Thyroid gland (tissue), 4 donors: ENCODE measurements around the gene PNPLA1. TPM values are rescaled to one million over a fixed set of nuclear protein-coding genes. Genes with fewer than 3 reads are reported as not detected.

Experiments used
- DNase-seq, 2 donors: peaks; one replicate each; pipeline ENCODE4 v3.0.0-alpha.2; 2019
- H3K27ac ChIP-seq, 3 donors: fragments of 200-600 bp; sonication (generic); 1 replicate in 2 of 3; 2 replicates in 1 of 3; pipeline ENCODE4 v1.5.1; 2016 to 2019; ENCODE audit warnings: mild to moderate bottlenecking in 1 of 3, moderate library complexity in 1 of 3
- H3K27me3 ChIP-seq: fragments of 200-600 bp; sonication (generic); one replicate; pipeline ENCODE4 v1.5.1; 2019
- H3K36me3 ChIP-seq, 2 donors: fragments of 200-600 bp; sonication (generic); one replicate each; pipeline ENCODE4 v1.5.1; 2016 to 2019
- H3K4me1 ChIP-seq, 2 donors: fragments of 200-600 bp; sonication (generic); one replicate each; pipeline ENCODE4 v1.5.1; 2017 to 2019
- H3K4me3 ChIP-seq, 3 donors: fragments of 200-600 bp; sonication (generic); replicated peaks in 1 of 3; 1 replicate in 2 of 3; 2 replicates in 1 of 3; pipeline ENCODE4 v1.5.1; 2016; ENCODE audit warnings: mild to moderate bottlenecking in 1 of 3
- H3K9me3 ChIP-seq: fragments of 200-600 bp; sonication (generic); one replicate; pipeline ENCODE4 v1.5.1; 2017
- POLR2A ChIP-seq, 2 donors: fragments of 450-650 bp; IDR thresholded peaks; one replicate each; pipeline ENCODE4 v1.6.1; 2017; ENCODE audit warnings: antibody characterized with exemption in 2 of 2, mild to moderate bottlenecking in 2 of 2, moderate library complexity in 1 of 2
- WGBS, 2 donors: methylation state at CpG; one replicate each; pipeline ENCODE4 v1.1.5; 2017; 5-methylcytosine and 5-hydroxymethylcytosine counted together
- intact Hi-C: fragments of 100-400 bp; cut with DNase I; formaldehyde crosslinking; loops from one replicate; pipeline ENCODE4 v1.15.1; 2023
- total RNA-seq, 4 donors: library from RNA; depleted of rRNA; stranded (reverse); fragments of >200 nt; gene quantifications; one replicate each; pipeline ENCODE4 v1.2.3, GENCODE V29; 2016
- TF ChIP-seq, protein P1 (sequence below), 6 experiments: fragments of 200-600 bp in 3 of 6; fragments of 450-650 bp in 3 of 6; sonication (generic) in 3 of 6; IDR thresholded peaks; one replicate each; pipeline ENCODE4 v1.5.1; 2016 to 2019; ENCODE audit warnings: antibody characterized with exemption in 6 of 6, mild to moderate bottlenecking in 2 of 6, inconsistent platforms in 1 of 6, moderate library complexity in 1 of 6

Gene PNPLA1
- total RNA-seq, 4 donors from 2014 or later: 0.11 TPM; not detected in 3

DNA sequence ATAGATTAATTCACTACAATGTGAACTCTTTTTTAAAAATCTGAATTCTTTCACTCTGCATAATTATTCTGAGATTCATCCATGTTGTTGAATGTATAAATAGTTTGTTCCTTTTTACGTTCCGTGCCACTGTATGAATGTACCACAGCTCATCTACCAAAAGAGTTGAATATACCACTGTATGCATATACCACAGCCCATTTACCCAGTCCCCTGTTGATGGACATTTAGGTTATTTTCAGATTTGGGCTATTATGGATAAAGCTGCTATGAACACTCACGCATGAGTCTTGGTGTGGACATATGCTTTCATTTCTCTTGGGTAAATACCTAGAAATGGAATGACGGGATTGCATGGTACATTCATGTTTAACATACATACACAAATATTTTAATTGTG lies 28.2 kb downstream of the PNPLA1 start:
- no peak for DNase-seq
- 93 to 95% methylated on average over 4 of the region's 4 CpGs for WGBS, 2 donors
- H3K27me3 ChIP-seq: no peaks in the 10 kb centered on the region
- no peak overlapping the region for H3K4me3 ChIP-seq
- TF ChIP-seq, protein P1, sequence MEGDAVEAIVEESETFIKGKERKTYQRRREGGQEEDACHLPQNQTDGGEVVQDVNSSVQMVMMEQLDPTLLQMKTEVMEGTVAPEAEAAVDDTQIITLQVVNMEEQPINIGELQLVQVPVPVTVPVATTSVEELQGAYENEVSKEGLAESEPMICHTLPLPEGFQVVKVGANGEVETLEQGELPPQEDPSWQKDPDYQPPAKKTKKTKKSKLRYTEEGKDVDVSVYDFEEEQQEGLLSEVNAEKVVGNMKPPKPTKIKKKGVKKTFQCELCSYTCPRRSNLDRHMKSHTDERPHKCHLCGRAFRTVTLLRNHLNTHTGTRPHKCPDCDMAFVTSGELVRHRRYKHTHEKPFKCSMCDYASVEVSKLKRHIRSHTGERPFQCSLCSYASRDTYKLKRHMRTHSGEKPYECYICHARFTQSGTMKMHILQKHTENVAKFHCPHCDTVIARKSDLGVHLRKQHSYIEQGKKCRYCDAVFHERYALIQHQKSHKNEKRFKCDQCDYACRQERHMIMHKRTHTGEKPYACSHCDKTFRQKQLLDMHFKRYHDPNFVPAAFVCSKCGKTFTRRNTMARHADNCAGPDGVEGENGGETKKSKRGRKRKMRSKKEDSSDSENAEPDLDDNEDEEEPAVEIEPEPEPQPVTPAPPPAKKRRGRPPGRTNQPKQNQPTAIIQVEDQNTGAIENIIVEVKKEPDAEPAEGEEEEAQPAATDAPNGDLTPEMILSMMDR (IDR thresholded peaks at IDR 0.05): no peak
- peaks cover 17 to 26% of the 10 kb centered on the region in 2 donors for H3K4me1 ChIP-seq
- H3K9me3 ChIP-seq: no peaks in the 10 kb centered on the region
- H3K36me3 ChIP-seq: no peaks in the 10 kb centered on the region
- H3K27ac ChIP-seq: no peak overlapping the region
- intact Hi-C loops: no loop called here

DNA sequence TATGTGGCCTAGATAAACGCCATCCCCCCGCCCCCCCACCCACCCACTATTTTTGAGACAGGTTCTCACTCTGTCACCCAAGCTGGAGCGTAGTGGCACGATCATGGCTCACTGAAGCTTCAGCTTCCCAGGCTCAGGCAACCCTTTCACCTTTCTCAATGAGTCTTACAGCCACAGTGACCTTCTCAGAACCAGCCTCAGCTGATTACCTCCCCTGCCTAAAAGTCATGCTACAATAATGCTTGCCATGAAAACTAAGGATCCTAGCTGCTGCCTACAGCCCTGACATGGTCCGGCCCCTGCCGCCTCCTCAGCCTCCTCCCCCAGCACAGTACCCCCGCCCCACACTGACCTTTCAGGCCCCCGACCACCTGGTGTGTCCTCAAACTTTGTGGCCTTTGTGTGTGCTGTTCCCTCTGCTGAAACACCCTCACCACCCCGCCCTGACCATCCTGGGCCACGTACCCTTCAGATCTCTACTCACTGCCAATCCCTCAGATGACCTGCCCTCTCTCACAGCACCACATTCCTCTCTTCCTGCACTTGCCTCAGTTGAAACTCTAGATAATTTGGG lies 31.3 kb downstream of the PNPLA1 start:
- peaks cover 17 to 26% of the 10 kb centered on the region in 2 donors for H3K4me1 ChIP-seq
- no peaks in the 10 kb centered on the region for H3K27me3 ChIP-seq
- peak in 1 of 2 donors; percentile 28 for DNase-seq
- intact Hi-C loops: no loop called here
- no peaks in the 10 kb centered on the region for H3K36me3 ChIP-seq
- H3K9me3 ChIP-seq: no peaks in the 10 kb centered on the region
- H3K27ac ChIP-seq: peak overlapping the region in 2 of 3 donors; percentile 68 to 70
- no peak overlapping the region for H3K4me3 ChIP-seq
- TF ChIP-seq, protein P1 (IDR thresholded peaks at IDR 0.05): no peak
- TF ChIP-seq POLR2A (IDR thresholded peaks at IDR 0.05): no peak
- WGBS, 2 donors: 66 to 73% methylated on average over 10 of the region's 10 CpGs

- Histone ChIP-seq H3K36me3 (no peaks in the 10 kb centered on the region), H3K4me3 (no peak overlapping the region), H3K27ac (peak overlapping the region in 2 of 3 donors; percentile 68 to 70), H3K27me3 (no peaks in the 10 kb centered on the region), H3K9me3 (no peaks in the 10 kb centered on the region), H3K4me1 (peaks cover 17 to 26% of the 10 kb centered on the region in 2 donors)
- 16 to 31% methylated on average over 6 to 7 of the region's 7 CpGs for WGBS, 2 donors
- no peak for TF ChIP-seq POLR2A (IDR thresholded peaks at IDR 0.05)
- TF ChIP-seq, protein P1 (IDR thresholded peaks at IDR 0.05): no peak
- intact Hi-C loops: no loop called here
- peak; percentile 70 to 93 for DNase-seq
Measured at GRCh38 chr6:36301781-36302180, 31.9 kb downstream of the PNPLA1 start.

GRCh38 chr6:36302227-36302976 lies 32.5 kb downstream of the PNPLA1 start:
- Histone ChIP-seq H3K27ac (peak overlapping the region in 2 of 3 donors; percentile 36 to 68), H3K27me3 (no peaks in the 10 kb centered on the region), H3K36me3 (no peaks in the 10 kb centered on the region), H3K4me1 (peaks cover 17 to 26% of the 10 kb centered on the region in 2 donors), H3K4me3 (no peak overlapping the region), H3K9me3 (no peaks in the 10 kb centered on the region)
- 27 to 30% methylated on average over 13 of the region's 13 CpGs for WGBS, 2 donors
- no peak for TF ChIP-seq POLR2A (IDR thresholded peaks at IDR 0.05)
- TF ChIP-seq, protein P1 (IDR thresholded peaks at IDR 0.05): peak; percentile 64 to 84 (median 78)
- peak; percentile 82 to 85 for DNase-seq
- intact Hi-C loops: no loop called here

- intact Hi-C loops: no loop called here
- Histone ChIP-seq H3K4me3 (no peak overlapping the region), H3K27ac (no peak overlapping the region), H3K4me1 (peaks cover 17 to 20% of the 10 kb centered on the region in 2 donors), H3K27me3 (no peaks in the 10 kb centered on the region), H3K9me3 (no peaks in the 10 kb centered on the region), H3K36me3 (no peaks in the 10 kb centered on the region)
- no peak for TF ChIP-seq POLR2A (IDR thresholded peaks at IDR 0.05)
- TF ChIP-seq, protein P1 (IDR thresholded peaks at IDR 0.05): no peak
- WGBS, 2 donors: 95 to 97% methylated on average over 11 of the region's 11 CpGs
- no peak for DNase-seq
Measured at GRCh38 chr6:36305885-36306284, 36.0 kb downstream of the PNPLA1 start.
